Coronary artery (tissue), 2 donors: ENCODE data around the gene MPV17L2.

Experiments
- DNase-seq: peaks from one replicate; pipeline ENCODE4 v3.0.0-alpha.2; 2017; ENCODE audit warnings: low spot score
- H3K27ac ChIP-seq, 2 donors: fragments of 200-600 bp; sonication (generic); one replicate each; pipeline ENCODE4 v1.5.1; 2016 to 2019
- H3K4me3 ChIP-seq: fragments of 200-600 bp; sonication (generic); 2 replicates; pipeline ENCODE4 v1.5.1; 2016; ENCODE audit warnings: mild to moderate bottlenecking, moderate library complexity
- CTCF ChIP-seq: fragments of 200-600 bp; sonication (generic); IDR thresholded peaks from one replicate; pipeline ENCODE4 v1.5.1; 2019; ENCODE audit warnings: antibody characterized with exemption

The MPV17L2 gene

GRCh38 chr19:18192673-18193387 lies at the start of gene MPV17L2:
Gene MPV17L2, plus strand, starts transcription at chr19:18193218. Its CDS starts 64 bp downstream, at chr19:18193282.
- peak within 1 kb of the TSS; percentile 94 for H3K27ac ChIP-seq
- no peak for TF ChIP-seq CTCF
- DNase-seq, result peak; percentile 100
- H3K4me3 ChIP-seq, result peak within 1 kb of the TSS; percentile 91

- Histone ChIP-seq H3K4me3 (no peak overlapping the region), H3K27ac (no peak overlapping the region)
- TF ChIP-seq CTCF, result no peak
- DNase-seq, result no peak
Observed at GRCh38 chr19:18143902-18144301, 49.1 kb upstream of the MPV17L2 start.

GRCh38 chr19:18144361-18144760 lies 48.7 kb upstream of the MPV17L2 start:
- TF ChIP-seq CTCF, result no peak
- DNase-seq, result no peak
- no peak overlapping the region for H3K4me3 ChIP-seq
- no peak overlapping the region for H3K27ac ChIP-seq

GRCh38 chr19:18144906-18145305 lies 48.1 kb upstream of the MPV17L2 start:
- no peak for TF ChIP-seq CTCF
- DNase-seq, result no peak
- Histone ChIP-seq H3K4me3 (no peak overlapping the region), H3K27ac (no peak overlapping the region)

- no peak for TF ChIP-seq CTCF
- peak; percentile 62 for DNase-seq
- H3K27ac ChIP-seq, result no peak overlapping the region
Observed at GRCh38 chr19:18145391-18145999, 47.5 kb upstream of the MPV17L2 start.

GRCh38 chr19:18147396-18147795 lies 45.6 kb upstream of the MPV17L2 start:
- peak; percentile 54 for DNase-seq
- no peak overlapping the region for H3K27ac ChIP-seq
- no peak for TF ChIP-seq CTCF

More at GRCh38 chr19:18145391-18145999, 47.5 kb upstream of the MPV17L2 start:
- H3K4me3 ChIP-seq, result no peak overlapping the region

GRCh38 chr19:18149596-18149975 lies 43.4 kb upstream of the MPV17L2 start:
- H3K27ac ChIP-seq, result no peak overlapping the region
- no peak for DNase-seq
- H3K4me3 ChIP-seq, result no peak overlapping the region
- no peak for TF ChIP-seq CTCF

More at GRCh38 chr19:18147396-18147795, 45.6 kb upstream of the MPV17L2 start:
- no peak overlapping the region for H3K4me3 ChIP-seq
